Small intestine (tissue), 7 donors: ENCODE results near the gene PPP3CA. TPM values are rescaled to one million over a fixed set of nuclear protein-coding genes. Genes with fewer than 3 reads are reported as not detected.

ENCODE experiments used
- DNase-seq, 2 donors: peaks; one replicate each; pipeline versions ENCODE4 v3.0.0 to v3.0.0-alpha.2; 2013
- FAIRE-seq: peaks from 2 replicates; lab custom pipeline; 2012; peaks lifted over from hg19 to GRCh38; lab: Jason Lieb, UNC
- H3K27ac ChIP-seq, 3 donors: one replicate each; pipeline ENCODE4 v1.5.1; 2013; ENCODE audit warnings: low read length in 2 of 3, mild to moderate bottlenecking in 2 of 3, control low read depth in 1 of 3, inconsistent platforms in 1 of 3, low read depth in 1 of 3, moderate library complexity in 1 of 3
- H3K27me3 ChIP-seq, 3 donors: one replicate each; pipeline ENCODE4 v1.6.1; 2013; ENCODE audit warnings: low read length in 3 of 3, inconsistent platforms in 1 of 3; ENCODE audit not compliant: control insufficient read depth in 3 of 3, insufficient read depth in 3 of 3
- H3K36me3 ChIP-seq, 3 donors: one replicate each; pipeline ENCODE4 v1.6.1; 2013; ENCODE audit warnings: low read length in 3 of 3, inconsistent platforms in 1 of 3, low read depth in 1 of 3, mild to moderate bottlenecking in 1 of 3, moderate library complexity in 1 of 3; ENCODE audit not compliant: control insufficient read depth in 3 of 3, insufficient read depth in 2 of 3
- H3K4me1 ChIP-seq, 3 donors: one replicate each; pipeline ENCODE4 v1.6.1; 2013; ENCODE audit warnings: low read length in 2 of 3, inconsistent platforms in 1 of 3, low read depth in 1 of 3, mild to moderate bottlenecking in 1 of 3, moderate library complexity in 1 of 3; ENCODE audit not compliant: control insufficient read depth in 3 of 3, insufficient read depth in 2 of 3
- H3K4me3 ChIP-seq, 3 donors: one replicate each; pipeline ENCODE4 v1.5.1; 2013; ENCODE audit warnings: low read length in 3 of 3, control low read depth in 1 of 3, inconsistent platforms in 1 of 3, low read depth in 1 of 3, mild to moderate bottlenecking in 1 of 3, moderate library complexity in 1 of 3
- H3K9me3 ChIP-seq, 2 donors: one replicate each; pipeline ENCODE4 v1.6.1; 2013; ENCODE audit warnings: low read depth in 1 of 2, low read length in 1 of 2; ENCODE audit not compliant: control insufficient read depth in 2 of 2, insufficient read depth in 1 of 2
- WGBS, 3 donors: extraction: QIAGEN DNeasy Blood & Tissue Kit; methylation state at CpG; one replicate each; pipeline ENCODE4 v1.1.7; 2013; 5-methylcytosine and 5-hydroxymethylcytosine counted together
- polyA plus RNA-seq, 4 donors: library from polyadenylated mRNA; stranded (reverse) in 3 of 4; unstranded in 1 of 4; fragments of 200-250 nt in 3 of 4; fragments of 120-200 nt in 1 of 4; gene quantifications; one replicate each; pipeline versions ENCODE4 v1.2.1 to v1.2.3, GENCODE V29; 2013
- donor health status: healthy with polysubstance abuse.
- donor health status: control.
- donor health status: control.
- donor health status: Bipolar disorder and iron deficiency.
- donor health status: healthy.

PPP3CA gene
- polyA plus RNA-seq, 4 donors: 8.9 to 23.8 (median 11.2) TPM

DNA sequence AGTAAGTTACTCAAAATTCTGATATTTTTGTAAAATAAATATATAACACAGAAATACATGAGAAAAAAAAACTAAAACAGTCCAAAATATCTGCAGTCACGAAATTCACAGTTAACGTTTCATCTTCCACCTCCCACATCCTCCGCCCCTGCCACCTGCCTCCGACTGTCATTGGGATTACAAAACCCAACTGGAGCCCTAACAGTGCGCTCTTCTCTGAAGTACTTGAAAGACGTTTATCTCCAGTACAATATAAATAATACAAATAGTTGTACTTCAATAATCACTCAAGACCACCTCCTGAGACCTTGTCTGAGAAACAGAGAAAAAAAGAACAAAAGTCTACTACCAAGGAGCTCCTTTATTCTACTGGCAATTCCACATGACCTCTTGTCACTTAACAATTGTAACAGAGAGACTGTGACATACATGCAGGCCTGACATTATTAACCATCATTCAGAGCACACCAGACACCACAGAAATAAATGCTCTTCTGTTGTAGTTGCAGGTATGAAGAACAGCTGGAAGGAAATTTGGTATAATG lies 280.6 kb downstream of the PPP3CA start:
- Histone ChIP-seq H3K27me3 (no peaks in the 10 kb centered on the region), H3K36me3 (peaks cover 0 to 4% (median 0%) of the 10 kb centered on the region in 3 donors), H3K4me1 (no peaks in the 10 kb centered on the region), H3K4me3 (no peak overlapping the region), H3K9me3 (no peaks in the 10 kb centered on the region), H3K27ac (no peak overlapping the region)
- DNase-seq (no peak), FAIRE-seq (no peak)
- 88 to 97% (median 92%) methylated on average over 6 of the region's 6 CpGs for WGBS, 3 donors

DNA sequence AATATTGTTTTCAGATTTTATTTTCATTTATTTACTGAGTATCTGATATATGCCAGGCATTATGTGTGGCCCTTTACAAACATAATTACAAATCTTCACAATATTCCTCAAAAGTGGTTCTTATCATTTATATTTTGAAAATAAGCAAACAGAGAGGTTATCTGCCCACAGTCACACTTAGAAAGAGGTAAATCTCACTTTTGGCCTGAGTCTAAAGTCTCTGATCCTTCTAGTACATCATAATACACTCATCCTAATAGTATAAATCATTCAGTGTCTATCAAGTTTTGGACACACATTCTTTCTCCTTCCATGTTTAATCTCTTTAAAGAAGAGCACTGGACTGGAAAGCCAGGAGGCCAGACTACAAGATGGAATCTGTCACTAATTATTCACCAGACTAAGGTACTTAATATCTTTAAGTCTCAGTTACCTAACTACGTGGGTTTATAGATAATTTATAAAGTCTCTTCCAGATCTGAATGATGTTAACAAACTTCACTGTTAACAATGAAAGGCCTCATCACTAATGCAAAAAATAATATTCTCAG lies 281.3 kb downstream of the PPP3CA start:
- WGBS, 3 donors: 83 to 93% (median 91%) methylated on average over 1 of the region's 1 CpG
- Histone ChIP-seq H3K4me1 (no peaks in the 10 kb centered on the region), H3K36me3 (peaks cover 0 to 4% (median 0%) of the 10 kb centered on the region in 3 donors)

GRCh38 chr4:101065346-101065745 lies 282.0 kb downstream of the PPP3CA start:
- DNase-seq: no peak
- WGBS, 3 donors: 95 to 98% (median 96%) methylated on average over 1 of the region's 1 CpG
- Histone ChIP-seq H3K27me3 (no peaks in the 10 kb centered on the region), H3K27ac (no peak overlapping the region), H3K4me1 (no peaks in the 10 kb centered on the region), H3K4me3 (no peak overlapping the region), H3K9me3 (no peaks in the 10 kb centered on the region), H3K36me3 (peaks cover 0 to 4% (median 0%) of the 10 kb centered on the region in 3 donors)
- no peak for FAIRE-seq

More for the DNA sequence above, 281.3 kb downstream of the PPP3CA start:
- H3K9me3 ChIP-seq: no peaks in the 10 kb centered on the region
- DNase-seq: no peak
- no peak overlapping the region for H3K27ac ChIP-seq
- no peak for FAIRE-seq
- no peaks in the 10 kb centered on the region for H3K27me3 ChIP-seq
- no peak overlapping the region for H3K4me3 ChIP-seq

- no peak for FAIRE-seq
These were observed 282.7 kb downstream of the PPP3CA start for GRCh38 chr4:101064541-101065180.

DNA sequence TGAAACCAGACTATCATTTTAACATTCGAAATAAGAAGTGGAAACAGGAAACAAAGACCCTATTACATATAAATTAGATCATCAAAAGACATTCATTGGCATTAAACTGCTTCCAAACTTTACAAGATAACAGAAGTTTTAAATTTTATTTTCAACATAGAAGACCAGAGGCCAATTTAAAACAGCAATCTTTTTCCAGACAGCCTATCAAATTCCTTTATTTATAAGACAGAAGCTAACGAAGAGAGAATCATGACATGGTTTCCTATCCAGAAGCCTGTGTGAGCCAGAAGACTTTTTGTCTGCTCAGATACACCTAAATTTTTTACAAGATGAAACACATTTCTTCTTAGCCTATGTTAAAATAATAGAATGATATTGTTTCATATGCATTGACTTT lies 291.9 kb downstream of the PPP3CA start:
- 87 to 92% (median 88%) methylated on average over 2 of the region's 2 CpGs for whole genome bisulfite sequencing, 3 donors
- FAIRE-seq (no peak), DNase-seq (no peak)
- Histone ChIP-seq H3K9me3 (no peaks in the 10 kb centered on the region), H3K27ac (no peak overlapping the region), H3K4me1 (no peaks in the 10 kb centered on the region), H3K27me3 (no peaks in the 10 kb centered on the region), H3K4me3 (no peak overlapping the region), H3K36me3 (peaks cover 0 to 5% (median 0%) of the 10 kb centered on the region in 3 donors)

More at GRCh38 chr4:101064541-101065180, 282.7 kb downstream of the PPP3CA start:
- DNase-seq: no peak
- no peak overlapping the region for H3K4me3 ChIP-seq
- H3K27ac ChIP-seq: no peak overlapping the region
- no peaks in the 10 kb centered on the region for H3K27me3 ChIP-seq
- H3K9me3 ChIP-seq: no peaks in the 10 kb centered on the region
- H3K4me1 ChIP-seq: no peaks in the 10 kb centered on the region
- peaks cover 0 to 4% (median 4%) of the 10 kb centered on the region in 3 donors for H3K36me3 ChIP-seq
- 97 to 100% (median 97%) methylated on average over 1 of the region's 1 CpG for WGBS, 3 donors

- H3K4me3 ChIP-seq: no peak overlapping the region
- H3K27me3 ChIP-seq: no peaks in the 10 kb centered on the region
- no peaks in the 10 kb centered on the region for H3K9me3 ChIP-seq
- H3K4me1 ChIP-seq: no peaks in the 10 kb centered on the region
- no peak overlapping the region for H3K27ac ChIP-seq
- no peaks in the 10 kb centered on the region for H3K36me3 ChIP-seq
- 88 to 96% (median 90%) methylated on average over 2 of the region's 2 CpGs for WGBS, 3 donors
- FAIRE-seq: no peak
- DNase-seq: no peak
These were observed 296.5 kb downstream of the PPP3CA start for GRCh38 chr4:101050837-101051205.

DNA sequence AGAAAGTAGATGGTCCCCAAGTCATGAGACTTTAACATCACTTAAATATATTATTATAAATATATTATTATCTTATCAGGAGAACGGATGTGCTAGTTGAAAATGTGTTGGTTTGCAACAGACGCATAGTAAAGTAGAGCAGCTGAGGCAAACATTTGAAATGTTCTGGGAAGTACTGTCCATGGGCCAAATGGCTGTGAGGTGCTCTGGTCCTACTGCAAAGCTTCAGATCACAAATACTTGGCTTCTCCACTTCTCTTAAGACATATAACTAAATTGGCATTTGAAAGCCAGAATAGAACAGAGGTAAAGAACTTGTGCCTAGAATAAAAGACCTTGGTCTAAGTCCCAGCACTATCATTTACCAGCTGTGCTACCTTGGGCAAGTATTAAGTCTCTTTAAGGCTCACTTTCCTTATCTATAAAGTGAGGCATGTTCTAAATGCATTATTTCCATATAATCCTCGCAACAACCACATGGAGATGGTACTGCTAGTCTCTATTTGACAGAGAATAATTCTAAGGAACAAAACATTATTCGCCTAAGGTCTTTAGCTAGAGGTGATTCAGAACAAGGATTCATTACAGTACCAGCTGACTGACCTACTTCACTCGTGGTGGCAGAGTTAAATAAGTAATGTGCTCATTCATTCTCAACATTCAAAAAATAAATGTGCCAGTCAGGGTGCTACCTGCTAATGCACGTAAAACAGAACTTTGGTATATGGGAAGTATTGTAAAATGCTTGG lies 297.1 kb downstream of the PPP3CA start:
- Histone ChIP-seq H3K4me1 (no peaks in the 10 kb centered on the region), H3K9me3 (no peaks in the 10 kb centered on the region), H3K4me3 (no peak overlapping the region), H3K27ac (no peak overlapping the region), H3K27me3 (no peaks in the 10 kb centered on the region), H3K36me3 (no peaks in the 10 kb centered on the region)
- FAIRE-seq: no peak
- DNase-seq: no peak
- WGBS, 3 donors: 89 to 92% (median 89%) methylated on average over 6 of the region's 6 CpGs

- 82 to 90% (median 87%) methylated on average over 5 of the region's 5 CpGs for WGBS, 3 donors
- Histone ChIP-seq H3K4me1 (no peaks in the 10 kb centered on the region), H3K27me3 (no peaks in the 10 kb centered on the region), H3K9me3 (no peaks in the 10 kb centered on the region), H3K36me3 (no peaks in the 10 kb centered on the region), H3K4me3 (no peak overlapping the region), H3K27ac (no peak overlapping the region)
- DNase-seq: no peak
- no peak for FAIRE-seq
These were observed 297.8 kb downstream of the PPP3CA start for GRCh38 chr4:101049549-101050001.
